Measurements from ENCODE around the gene UQCC5.

UQCC5 gene

GRCh38 chr3:52533623-52534280, 2.7 kb upstream of the UQCC5 start, which contains the start of gene NT5DC2 (continued):
- TF ChIP-seq, protein P1, sequence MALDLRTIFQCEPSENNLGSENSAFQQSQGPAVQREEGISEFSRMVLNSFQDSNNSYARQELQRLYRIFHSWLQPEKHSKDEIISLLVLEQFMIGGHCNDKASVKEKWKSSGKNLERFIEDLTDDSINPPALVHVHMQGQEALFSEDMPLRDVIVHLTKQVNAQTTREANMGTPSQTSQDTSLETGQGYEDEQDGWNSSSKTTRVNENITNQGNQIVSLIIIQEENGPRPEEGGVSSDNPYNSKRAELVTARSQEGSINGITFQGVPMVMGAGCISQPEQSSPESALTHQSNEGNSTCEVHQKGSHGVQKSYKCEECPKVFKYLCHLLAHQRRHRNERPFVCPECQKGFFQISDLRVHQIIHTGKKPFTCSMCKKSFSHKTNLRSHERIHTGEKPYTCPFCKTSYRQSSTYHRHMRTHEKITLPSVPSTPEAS (tag by site-specific recombination; IDR thresholded peaks at IDR 0.05) = no peak
- TF ChIP-seq ZNF19 (tag by site-specific recombination; IDR thresholded peaks at IDR 0.05; ENCODE audit: low read depth) = no peak
- TF ChIP-seq HOXD13 (CRISPR knock-in tag; IDR thresholded peaks at IDR 0.05; ENCODE audit: borderline replicate concordance) = no peak
- TF ChIP-seq REST (tag by site-specific recombination; IDR thresholded peaks at IDR 0.05) = no peak
- no peak for TF ChIP-seq ZNF292 (tag by site-specific recombination; IDR thresholded peaks at IDR 0.05; ENCODE audit: borderline replicate concordance, low read depth)

DNA sequence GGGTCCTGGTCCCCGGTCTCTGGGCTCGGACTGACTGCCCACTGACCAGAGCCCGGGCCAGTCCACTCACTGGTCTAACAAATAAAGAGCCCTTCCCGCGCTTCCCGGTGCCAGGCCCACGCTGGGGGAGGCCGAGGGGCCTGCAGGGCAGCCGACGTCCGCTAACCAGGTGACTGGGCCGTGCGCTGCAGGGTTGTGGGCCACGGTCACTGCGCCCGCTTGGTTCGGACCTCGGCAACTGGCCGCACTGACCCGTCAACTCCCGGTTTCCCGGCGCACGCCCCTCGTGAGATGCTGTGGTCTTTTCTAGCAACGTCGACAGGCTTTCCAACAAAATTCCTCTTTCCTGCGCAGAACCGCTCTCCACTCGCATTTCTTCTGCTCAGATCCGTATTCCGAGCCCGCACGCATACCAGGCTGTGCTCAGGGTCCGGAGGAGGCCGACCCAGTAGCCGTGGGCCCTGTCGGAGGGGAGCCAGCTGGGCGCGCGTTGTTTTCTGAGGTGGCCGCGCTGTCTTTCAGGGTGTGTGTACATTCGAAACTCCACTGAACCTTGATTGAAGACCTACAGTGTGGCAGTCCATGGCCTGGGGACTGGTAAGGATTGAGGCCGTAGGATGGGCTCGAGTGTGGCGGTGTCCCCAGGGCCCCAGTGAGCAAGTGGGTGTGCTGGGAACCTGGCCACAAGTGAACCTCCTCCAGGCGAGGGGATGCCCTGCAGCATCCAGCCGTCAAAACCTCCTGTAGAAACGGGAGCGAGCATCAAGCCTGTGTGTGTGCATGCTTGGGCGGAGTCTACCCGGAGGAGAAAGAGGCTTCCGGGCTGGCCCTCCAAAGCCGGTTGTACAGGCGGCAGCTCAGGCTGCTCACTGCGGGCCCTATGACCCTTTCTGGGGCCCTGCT, 1.9 kb upstream of the UQCC5 start:
- H3K9me3 ChIP-seq (ENCODE audit: control insufficient read depth, insufficient read depth, low read depth, low read length) = no peaks in the 10 kb centered on the region
- ChIA-PET CTCF (interaction anchor here (0.6 kb wide), 1 partner anchor 25 kb away, joined by 3 read pairs; no protein-coding TSS in a partner anchor), POLR2A (no interaction called here)
- H3K4me1 ChIP-seq (ENCODE audit: control insufficient read depth, insufficient read depth, low read length) = peaks cover 4% of the 10 kb centered on the region; the same call in 1 of the 2 replicates
- peaks cover 0 to 38% of the 10 kb centered on the region in 2 experiments; a peak in 1 of 3 replicates for H3K36me3 ChIP-seq (ENCODE audit: control insufficient read depth in 2 of 2, insufficient read depth in 1 of 2, low read length in 2 of 2)
- H3K27ac ChIP-seq (ENCODE audit: extremely low read depth, low read depth, low read length) = peak overlapping the region; percentile 21; the same call in 1 of the 2 replicates
- H3K4me3 ChIP-seq (ENCODE audit: low read depth, low read length) = peak overlapping the region; percentile 38
- TF ChIP-seq, protein P2, sequence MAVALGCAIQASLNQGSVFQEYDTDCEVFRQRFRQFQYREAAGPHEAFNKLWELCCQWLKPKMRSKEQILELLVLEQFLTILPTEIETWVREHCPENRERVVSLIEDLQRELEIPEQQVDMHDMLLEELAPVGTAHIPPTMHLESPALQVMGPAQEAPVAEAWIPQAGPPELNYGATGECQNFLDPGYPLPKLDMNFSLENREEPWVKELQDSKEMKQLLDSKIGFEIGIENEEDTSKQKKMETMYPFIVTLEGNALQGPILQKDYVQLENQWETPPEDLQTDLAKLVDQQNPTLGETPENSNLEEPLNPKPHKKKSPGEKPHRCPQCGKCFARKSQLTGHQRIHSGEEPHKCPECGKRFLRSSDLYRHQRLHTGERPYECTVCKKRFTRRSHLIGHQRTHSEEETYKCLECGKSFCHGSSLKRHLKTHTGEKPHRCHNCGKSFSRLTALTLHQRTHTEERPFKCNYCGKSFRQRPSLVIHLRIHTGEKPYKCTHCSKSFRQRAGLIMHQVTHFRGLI (tag by site-specific recombination; IDR thresholded peaks at IDR 0.05) = no peak
- TF ChIP-seq ZBTB20 (tag by site-specific recombination; IDR thresholded peaks at IDR 0.05) (0 out of 2 replicates have a peak, but pooled peaks have one; percentile 27), ZNF335 (tag by site-specific recombination; conservative IDR thresholded peaks at IDR 0.05) (peak; percentile 53; the same call in 1 of the 2 replicates), ZBTB26 (tag by site-specific recombination; optimal IDR thresholded peaks at IDR 0.05) (peak; percentile 22), ZNF837 (tag by site-specific recombination; IDR thresholded peaks at IDR 0.05) (no peak), ZNF549 (tag by site-specific recombination; IDR thresholded peaks at IDR 0.05) (no peak), REST (tag by site-specific recombination; IDR thresholded peaks at IDR 0.05) (no peak), ZNF341 (tag by site-specific recombination; IDR thresholded peaks at IDR 0.05; ENCODE audit: low read depth) (no peak), ZNF670 (tag by site-specific recombination; IDR thresholded peaks at IDR 0.05; ENCODE audit: low read depth) (no peak), GLI4 (tag by site-specific recombination; IDR thresholded peaks at IDR 0.05) (no peak), ZBTB8A (tag by site-specific recombination; IDR thresholded peaks at IDR 0.05) (peak; percentile 3; the same call in 1 of the 2 replicates), ZNF529 (tag by site-specific recombination; IDR thresholded peaks at IDR 0.05; ENCODE audit: insufficient replicate concordance) (no peak), SP2 (tag by site-specific recombination; IDR thresholded peaks at IDR 0.05) (peak; percentile 27; the same call in 1 of the 2 replicates)
- TF ChIP-seq, protein P3, sequence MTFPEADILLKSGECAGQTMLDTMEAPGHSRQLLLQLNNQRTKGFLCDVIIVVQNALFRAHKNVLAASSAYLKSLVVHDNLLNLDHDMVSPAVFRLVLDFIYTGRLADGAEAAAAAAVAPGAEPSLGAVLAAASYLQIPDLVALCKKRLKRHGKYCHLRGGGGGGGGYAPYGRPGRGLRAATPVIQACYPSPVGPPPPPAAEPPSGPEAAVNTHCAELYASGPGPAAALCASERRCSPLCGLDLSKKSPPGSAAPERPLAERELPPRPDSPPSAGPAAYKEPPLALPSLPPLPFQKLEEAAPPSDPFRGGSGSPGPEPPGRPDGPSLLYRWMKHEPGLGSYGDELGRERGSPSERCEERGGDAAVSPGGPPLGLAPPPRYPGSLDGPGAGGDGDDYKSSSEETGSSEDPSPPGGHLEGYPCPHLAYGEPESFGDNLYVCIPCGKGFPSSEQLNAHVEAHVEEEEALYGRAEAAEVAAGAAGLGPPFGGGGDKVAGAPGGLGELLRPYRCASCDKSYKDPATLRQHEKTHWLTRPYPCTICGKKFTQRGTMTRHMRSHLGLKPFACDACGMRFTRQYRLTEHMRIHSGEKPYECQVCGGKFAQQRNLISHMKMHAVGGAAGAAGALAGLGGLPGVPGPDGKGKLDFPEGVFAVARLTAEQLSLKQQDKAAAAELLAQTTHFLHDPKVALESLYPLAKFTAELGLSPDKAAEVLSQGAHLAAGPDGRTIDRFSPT (tag by site-specific recombination; IDR thresholded peaks at IDR 0.05) = no peak
